Measurements from ENCODE around the gene VPS13D.

VPS13D gene

GRCh38 chr1:12481928-12482327, 252.1 kb downstream of the VPS13D start:
- no peak for DNase-seq
- intact Hi-C loops (cut with DNase I): no loop called here

DNA sequence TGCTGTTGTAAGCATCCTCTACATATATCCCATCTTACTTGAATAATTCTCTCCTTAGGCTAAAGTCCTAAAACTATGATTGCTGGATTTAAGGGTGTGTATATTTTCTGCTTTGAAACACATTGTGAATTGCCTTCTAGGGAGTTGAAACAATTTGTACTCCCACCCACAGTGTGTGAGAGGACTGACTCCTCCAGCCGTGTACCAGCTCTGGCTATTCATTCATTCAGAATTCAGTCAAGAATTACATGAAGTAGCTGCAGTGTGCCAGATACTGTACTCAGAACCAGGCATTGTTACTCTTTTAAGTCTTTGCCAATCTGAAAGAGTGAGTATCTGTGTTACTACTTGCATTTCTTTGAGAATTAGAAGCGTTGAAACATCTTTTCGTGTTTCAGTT, 253.2 kb downstream of the VPS13D start:
- intact Hi-C loops (cut with DNase I): no loop called here
- no peak for DNase-seq

GRCh38 chr1:12485231-12486058, 255.6 kb downstream of the VPS13D start:
- no peak for DNase-seq
- intact Hi-C loops (cut with DNase I): no loop called here

DNA sequence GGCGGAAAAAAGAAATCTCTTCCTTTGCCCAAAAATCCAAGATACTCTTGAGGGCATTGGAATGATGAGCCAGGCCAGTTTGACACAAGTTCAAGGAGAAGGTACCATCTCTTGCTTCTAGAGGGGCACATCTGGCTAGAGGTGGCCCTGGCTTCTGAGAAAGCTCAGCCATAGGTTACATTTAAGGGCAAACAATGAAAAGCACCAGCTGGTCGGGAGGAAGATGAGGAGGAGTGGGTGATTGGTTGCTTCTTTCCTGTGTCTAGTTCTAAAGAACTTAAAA, 256.2 kb downstream of the VPS13D start:
- intact Hi-C loops (cut with DNase I): no loop called here
- no peak for DNase-seq

- intact Hi-C loops (cut with DNase I): no loop called here
- no peak for DNase-seq
Observed at GRCh38 chr1:12486401-12487005, 256.7 kb downstream of the VPS13D start.

- no peak for DNase-seq
- intact Hi-C loops (cut with DNase I): no loop called here
Observed at GRCh38 chr1:12487520-12487919, 257.7 kb downstream of the VPS13D start.

DNA sequence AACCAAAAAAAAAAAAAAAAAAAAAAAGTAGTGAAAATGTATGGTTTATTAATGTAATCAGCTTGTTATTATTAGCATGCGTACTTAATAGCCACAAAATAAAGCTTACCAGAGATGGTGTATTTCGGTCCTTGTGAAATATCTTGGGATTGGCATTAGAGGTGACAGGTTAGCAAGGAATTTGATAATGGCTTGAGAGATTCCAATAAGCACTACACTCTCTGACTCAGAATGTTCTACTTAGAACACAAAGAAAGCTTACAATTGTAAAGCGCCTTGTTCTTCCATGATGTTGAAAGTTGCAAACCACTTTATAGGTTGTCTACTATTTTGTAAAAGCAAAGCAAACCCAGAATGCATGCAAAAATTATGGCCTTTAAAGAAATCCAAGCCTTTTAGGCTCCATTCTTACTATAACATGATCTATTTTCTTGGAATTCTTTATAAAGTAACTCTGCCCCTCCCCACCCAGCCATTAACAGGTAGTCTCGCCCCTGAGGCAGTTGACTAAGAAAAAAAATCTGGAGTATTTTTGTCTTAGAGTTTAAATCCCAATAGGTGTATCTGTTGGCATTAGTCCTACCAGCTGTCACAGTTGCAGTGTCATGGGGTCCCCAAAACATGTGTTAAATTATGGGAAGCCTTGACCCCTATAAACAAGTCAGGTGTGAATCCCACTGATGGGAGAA, 259.0 kb downstream of the VPS13D start:
- DNase-seq: no peak
- intact Hi-C loops (cut with DNase I): no loop called here

- DNase-seq: no peak
- intact Hi-C loops (cut with DNase I): no loop called here
Observed at GRCh38 chr1:12490532-12491142, 260.8 kb downstream of the VPS13D start.

DNA sequence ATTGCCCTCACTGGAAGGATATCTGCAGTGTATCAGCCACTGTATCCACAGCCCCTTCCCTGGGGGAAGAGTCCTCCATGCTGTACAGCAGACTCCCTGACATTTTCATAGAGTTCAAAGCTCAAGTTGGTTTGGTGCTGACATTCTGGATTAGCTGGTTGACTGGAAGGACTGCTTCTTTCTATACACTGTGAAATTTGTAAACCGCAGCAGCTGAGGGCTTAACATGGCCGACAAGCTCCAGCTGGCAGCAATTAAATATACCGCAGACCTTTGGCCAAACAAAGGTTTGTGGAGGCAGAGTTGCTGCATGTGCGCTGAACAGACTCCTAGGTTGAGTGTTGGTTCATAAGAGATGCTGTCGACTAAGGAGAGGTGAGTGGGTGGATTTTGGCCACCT, 261.8 kb downstream of the VPS13D start:
- DNase-seq: no peak
- intact Hi-C loops (cut with DNase I): no loop called here

DNA sequence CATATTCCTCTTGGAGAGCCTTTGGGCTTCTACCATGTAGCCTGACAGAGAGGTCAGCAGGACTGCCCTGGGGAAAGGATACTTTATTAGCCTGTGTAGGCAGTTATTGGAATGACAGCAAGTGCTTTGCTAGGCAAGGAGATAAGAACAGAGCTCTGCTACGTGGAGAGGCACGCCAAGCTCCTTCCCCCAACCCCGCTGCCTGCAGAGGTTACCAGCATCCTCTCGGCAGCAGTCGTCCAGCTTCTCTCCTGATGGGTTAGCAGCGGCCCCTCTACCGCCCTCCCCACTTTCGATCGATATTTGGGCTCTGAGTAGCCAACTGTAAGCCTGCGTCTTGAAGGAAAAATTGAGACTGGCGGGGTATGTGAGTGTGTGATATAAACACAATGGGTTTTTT, 265.9 kb downstream of the VPS13D start:
- intact Hi-C loops (cut with DNase I): no loop called here
- DNase-seq: no peak

DNA sequence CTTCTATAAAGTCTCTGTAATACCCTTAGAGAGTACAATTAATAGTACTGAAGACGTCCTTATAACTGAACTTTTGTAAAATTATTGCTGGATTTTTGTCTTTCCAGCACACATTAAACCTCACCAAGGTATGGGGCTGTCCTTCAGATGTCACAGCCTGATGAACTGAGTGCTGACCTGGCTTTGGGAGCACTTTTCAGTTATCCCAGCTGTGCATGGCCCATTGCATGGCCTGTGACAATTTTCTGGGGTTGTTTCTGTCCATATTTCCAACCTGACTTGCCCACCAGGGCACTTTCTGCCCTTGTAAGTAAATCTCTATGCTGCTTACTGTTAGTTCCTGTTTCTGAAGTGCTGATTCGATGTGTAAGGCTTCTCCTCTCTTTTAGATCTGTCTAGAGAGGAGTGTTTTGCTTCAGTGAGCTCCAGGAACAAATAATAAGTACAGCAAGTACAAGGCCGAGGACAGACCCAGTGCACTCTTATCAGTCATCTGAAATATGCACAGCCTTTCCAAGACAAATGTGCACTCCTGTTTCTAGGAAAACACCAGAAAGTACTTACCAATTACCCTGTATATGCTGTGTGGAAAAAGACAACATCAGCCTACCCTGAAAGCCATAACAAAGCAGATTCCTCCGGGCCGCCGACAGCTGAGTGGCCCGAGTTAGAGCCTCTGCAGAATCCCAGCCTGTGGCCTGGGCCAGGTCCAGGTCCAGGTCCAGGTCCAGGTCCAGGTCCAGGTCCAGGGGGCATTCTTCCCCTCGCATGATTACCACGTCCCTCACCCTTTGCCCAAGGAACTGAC, 266.5 kb downstream of the VPS13D start:
- DNase-seq: no peak
- intact Hi-C loops (cut with DNase I): no loop called here

GRCh38 chr1:12499539-12500240, 269.9 kb downstream of the VPS13D start:
- intact Hi-C loops (cut with DNase I): no loop called here
- no peak for DNase-seq

DNA sequence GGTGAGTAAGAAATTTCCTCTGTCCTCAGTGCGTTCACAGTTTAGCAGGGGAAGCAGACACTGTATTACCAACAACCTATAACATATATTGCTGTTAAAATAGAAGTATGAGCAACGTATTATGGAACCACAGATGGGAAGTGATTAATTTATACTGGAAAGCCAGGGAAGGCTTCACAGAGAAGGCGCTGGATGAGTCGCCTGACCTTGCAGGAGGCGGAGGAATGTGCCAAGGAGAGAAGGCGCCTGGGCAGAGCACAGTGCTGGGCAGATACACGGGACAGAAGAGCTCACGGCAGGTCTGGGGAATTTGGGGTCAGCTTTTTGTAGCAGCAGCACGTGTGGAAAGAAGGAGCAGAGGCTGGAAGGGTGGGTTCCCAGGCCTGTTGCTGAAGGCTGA, 271.8 kb downstream of the VPS13D start:
- intact Hi-C loops (cut with DNase I): no loop called here
- no peak for DNase-seq

DNA sequence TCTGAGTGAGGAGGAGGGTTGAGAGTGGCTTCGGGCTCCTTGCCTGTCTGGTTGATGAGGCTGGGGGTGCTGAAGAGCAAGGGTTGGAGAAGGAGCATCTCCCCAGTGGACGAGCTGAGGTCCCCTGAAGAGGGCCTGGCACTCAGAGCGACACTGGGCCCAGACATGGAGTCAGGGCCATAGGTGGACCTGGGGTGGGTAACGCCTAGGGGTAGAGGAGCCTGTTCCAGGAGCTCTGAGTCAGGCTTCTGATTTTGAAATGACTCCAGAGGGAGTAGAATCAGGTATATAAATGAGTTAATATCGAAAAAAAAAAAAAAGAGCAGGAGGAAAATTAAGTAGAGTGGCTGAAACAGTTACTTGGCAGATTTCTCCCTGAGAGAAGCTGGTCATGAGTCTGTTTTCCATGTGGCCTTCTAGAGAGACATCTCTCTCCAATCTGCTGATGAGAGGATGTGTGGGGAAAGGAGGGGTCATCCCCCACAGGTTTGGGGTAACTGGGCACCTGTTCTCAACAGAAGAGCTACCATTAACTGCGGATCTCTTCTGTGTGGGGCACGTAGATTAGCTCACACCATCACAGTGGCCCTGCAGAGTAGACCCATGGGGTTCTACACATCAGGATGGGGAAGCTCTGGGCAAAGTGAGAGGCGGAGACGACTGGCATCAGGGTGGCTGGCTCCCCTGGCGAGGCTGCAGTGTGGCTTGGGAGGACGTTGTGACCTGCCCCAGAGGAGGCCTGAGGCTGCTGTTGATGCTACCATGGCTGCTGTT, 272.7 kb downstream of the VPS13D start:
- no peak for DNase-seq
- intact Hi-C loops (cut with DNase I): no loop called here

GRCh38 chr1:12503709-12504108, 273.9 kb downstream of the VPS13D start:
- no peak for DNase-seq
- intact Hi-C loops (cut with DNase I): no loop called here

GRCh38 chr1:12504601-12505000, 274.8 kb downstream of the VPS13D start:
- peak in 1 of 42 donors; percentile 22 for DNase-seq
- intact Hi-C loops (cut with DNase I): no loop called here

DNA sequence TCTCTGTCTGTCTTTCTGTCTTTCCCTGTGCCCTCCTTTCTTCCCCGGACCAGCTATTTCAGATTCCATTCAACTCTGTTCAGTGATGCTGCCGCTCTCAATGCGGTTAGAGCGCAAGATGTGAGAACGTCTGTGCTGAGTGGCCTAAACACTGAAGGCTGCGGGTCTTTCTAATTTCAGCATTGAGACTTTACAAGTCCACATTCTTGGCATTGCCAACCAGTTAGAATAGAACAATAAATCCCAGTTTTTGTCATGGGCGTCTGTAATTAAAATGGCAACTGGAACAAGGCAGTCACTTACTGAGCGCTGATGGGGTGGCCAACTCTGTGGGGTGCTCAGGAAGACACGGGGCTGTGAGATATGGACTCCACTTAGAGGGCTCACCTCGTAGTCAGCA, 275.4 kb downstream of the VPS13D start:
- DNase-seq: no peak
- intact Hi-C loops (cut with DNase I): no loop called here

- peak in 15 of 42 donors; percentile 5 to 73 (median 44) for DNase-seq
- intact Hi-C loops (cut with DNase I): no loop called here
Observed at GRCh38 chr1:12505639-12506280, 275.9 kb downstream of the VPS13D start.

All from head of caudate nucleus (tissue), 42 donors.